CD4-positive, alpha-beta T cell treated with Interleukin-6 at 100 ng/mL for 8 hours (primary cell): ENCODE data around the gene CREG2.

Experiments used
- DNase-seq: peaks from one replicate; pipeline ENCODE4 v3.0.0-alpha.2; 2020; ENCODE audit warnings: mixed read lengths, low spot score

Gene CREG2, protein sequence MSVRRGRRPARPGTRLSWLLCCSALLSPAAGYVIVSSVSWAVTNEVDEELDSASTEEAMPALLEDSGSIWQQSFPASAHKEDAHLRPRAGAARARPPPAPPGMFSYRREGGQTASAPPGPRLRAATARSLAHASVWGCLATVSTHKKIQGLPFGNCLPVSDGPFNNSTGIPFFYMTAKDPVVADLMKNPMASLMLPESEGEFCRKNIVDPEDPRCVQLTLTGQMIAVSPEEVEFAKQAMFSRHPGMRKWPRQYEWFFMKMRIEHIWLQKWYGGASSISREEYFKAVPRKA

DNA sequence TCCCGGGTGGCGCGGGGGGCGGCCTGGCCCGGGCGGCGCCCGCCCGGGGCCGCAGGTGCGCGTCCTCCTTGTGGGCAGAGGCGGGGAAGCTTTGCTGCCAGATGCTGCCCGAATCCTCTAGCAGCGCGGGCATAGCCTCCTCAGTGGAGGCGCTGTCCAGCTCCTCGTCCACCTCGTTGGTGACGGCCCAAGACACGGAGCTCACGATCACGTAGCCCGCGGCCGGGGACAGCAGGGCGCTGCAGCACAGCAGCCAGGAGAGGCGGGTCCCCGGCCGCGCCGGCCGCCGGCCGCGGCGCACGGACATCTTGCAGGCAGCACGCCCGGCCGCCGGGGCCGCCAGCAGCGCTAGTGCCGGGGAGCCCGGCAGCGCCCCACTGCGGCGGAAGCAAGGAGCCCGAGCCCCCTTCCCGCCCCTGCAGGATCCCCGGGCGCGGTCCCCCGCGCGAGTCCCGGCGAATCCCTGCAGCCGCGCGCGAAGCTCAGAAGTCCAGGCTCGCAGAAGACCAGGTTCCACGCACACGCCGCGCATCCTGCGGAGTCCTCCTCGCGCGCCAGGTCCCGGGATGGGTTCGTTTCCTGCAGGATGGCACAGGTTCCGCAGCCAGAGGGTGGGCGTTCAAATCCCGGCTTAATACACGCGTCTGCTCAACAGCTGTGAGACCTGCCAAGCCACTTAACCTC is at the start of gene CREG2:
CREG2 (minus strand) TSS at position 353 of the 684 bp plus-strand sequence; CDS start at position 307, 46 bp downstream.
- peak; percentile 44 for DNase-seq

GRCh38 chr2:101435001-101435862 is 47.9 kb upstream of the CREG2 start:
- DNase-seq = no peak

DNA sequence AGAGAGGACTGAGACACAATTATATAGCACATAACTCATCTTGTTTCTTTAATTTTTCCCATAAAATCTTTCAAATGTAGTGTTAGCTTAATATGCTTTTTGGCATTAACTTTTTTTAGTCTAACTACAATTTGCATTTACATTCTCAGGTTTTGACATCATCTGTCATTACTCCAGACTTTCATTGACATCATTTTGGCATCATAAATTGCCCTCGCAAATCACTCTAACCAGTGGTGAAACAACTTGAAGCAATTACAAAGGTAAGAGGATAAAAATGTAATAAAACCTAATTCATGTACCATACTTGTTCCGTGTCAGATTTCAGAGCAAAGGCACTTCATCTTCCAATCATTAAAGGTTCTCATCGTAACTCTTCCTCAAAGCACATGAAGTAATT is 46.2 kb upstream of the CREG2 start:
- no peak for DNase-seq

GRCh38 chr2:101432411-101433181 is 45.3 kb upstream of the CREG2 start:
- no peak for DNase-seq

GRCh38 chr2:101431486-101431885 is 44.2 kb upstream of the CREG2 start:
- no peak for DNase-seq

DNA sequence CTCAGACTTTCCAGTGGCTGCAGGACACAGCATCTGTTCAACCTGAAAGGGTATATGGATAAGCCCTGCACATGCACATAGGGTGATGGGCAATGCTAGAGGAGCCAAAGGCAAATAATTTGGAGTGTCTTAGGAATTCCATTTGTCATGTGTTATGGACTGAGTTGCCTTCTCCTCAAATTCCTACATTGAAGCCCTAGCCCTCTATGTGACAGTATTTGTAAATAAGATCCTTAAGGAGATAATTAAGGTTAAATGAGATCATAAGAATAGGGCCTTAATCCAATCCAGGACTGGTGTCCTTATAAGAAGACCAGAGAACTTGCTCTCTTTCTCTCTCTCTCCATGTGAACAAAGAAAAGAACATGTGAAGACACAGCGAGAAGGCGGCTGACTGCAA is 42.9 kb upstream of the CREG2 start:
- no peak for DNase-seq

DNA sequence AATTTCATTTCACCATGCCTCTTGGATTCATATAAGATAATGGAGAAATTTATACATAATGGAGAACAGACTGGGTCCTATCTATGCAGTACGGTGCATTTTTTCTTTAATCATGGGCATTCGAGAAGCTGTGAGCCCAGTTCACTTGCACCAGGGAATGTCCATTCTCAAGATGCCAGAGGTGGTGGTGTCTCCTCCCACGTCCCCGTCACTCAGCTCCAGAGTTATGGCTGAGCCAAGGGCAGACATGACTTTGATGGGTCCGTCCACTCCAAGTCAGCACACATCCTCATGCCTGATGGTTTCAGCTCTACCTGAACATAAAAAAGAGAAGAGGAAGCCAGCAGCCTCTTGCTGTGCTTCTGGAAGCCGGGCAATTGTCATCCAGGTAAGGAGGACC is 42.1 kb upstream of the CREG2 start:
- DNase-seq = no peak

DNA sequence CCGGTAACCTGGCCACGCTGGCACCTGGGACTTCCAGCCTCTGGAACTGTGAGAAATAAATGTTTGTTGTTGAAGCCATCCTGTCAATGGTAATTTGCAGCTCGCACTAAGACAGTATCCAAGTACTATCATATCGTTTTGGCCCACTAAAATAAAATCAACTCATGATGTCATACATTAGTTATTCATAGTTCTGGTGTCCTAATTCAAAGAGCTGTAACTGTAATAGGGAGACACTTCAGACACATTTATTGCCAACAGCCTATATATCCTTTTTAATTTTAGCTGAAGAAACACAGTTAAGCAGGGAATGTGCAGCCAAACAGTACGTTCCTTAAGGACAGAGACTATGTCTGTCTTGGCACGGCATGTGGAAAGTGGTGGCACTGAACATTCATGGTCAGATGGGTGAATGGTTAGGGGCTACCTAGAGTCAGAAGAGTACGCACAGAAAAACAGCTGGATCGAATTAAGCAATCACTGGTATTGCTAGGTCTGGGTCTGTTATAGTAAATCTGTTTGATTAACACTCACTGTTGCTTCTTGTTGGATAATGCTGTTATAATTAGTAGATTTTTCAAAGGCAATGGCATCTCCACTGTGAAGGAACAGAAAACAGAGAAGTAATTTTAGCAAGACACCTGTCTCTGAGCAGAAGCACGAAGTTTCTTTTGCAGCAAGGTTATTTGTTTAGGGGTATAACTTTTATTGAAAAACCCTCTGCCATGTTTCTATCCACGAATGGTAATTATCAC is 41.3 kb upstream of the CREG2 start:
- DNase-seq = no peak

DNA sequence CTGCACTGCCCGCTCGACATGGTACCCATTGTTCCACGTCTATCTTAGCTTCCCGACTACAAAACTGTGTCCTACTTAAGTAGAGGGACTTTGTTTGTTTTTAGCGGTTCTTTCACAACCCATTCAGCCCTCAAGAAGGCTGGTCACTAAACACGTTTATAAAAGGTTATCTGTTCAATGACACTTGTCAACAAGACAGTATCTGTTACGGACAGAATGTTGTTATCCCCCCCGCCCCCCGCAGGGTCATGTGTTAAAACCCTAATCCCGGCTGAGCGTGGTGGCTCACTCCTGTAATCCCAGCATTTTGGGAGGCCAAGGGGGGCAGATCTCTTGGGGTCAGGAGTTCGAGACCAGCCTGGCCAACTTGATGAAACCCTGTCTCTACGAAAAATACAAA is 40.4 kb upstream of the CREG2 start:
- no peak for DNase-seq

GRCh38 chr2:101427240-101427639 is 39.9 kb upstream of the CREG2 start:
- no peak for DNase-seq

DNA sequence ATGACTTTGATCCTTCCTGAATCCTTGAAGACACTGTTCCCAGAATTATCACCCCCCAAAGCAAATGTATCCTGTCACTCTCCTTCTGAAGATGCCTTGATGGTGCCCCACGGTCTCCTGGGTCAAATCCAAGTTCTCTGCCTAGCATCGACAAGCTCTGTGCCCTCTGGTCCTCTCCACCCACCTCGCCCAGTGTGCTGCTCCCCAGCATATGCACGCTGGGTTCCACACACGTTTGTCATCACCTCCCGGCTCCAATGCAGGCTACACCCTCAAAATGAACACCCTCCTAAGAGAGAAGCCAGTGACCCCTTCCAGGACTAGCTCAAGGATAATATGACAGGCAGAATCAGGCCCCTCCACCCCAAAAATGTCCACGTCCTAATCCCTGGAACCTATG is 39.5 kb upstream of the CREG2 start:
- no peak for DNase-seq

- DNase-seq = no peak
Measured at GRCh38 chr2:101420623-101421022, 33.3 kb upstream of the CREG2 start.

DNA sequence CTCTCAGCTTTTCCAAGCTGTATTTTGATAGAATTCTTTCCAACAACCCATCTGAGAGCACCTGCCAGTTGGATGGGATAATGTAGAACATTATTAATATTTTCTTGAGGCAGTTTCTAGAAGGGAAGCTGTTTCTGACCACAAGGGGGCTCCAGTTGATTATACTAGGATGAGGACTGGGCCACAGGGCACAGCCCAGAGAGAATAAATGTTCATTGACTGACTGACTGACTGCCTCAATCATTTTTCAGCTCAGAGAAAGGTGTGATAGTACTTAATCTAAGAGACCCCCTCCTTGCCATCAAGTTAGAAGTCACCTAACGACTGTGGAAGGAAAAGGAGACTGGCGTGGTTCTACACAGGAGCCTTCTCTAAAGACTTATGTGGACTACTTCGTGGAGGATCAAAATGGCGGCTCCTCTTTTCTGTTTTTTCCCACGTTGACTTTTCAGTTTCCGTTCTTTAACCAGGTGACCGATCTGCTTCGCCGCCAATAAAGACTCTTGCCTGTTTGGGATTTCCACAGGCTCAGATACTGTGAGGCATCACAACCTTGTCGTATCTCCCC is 31.9 kb upstream of the CREG2 start:
- DNase-seq = peak; percentile 67

DNA sequence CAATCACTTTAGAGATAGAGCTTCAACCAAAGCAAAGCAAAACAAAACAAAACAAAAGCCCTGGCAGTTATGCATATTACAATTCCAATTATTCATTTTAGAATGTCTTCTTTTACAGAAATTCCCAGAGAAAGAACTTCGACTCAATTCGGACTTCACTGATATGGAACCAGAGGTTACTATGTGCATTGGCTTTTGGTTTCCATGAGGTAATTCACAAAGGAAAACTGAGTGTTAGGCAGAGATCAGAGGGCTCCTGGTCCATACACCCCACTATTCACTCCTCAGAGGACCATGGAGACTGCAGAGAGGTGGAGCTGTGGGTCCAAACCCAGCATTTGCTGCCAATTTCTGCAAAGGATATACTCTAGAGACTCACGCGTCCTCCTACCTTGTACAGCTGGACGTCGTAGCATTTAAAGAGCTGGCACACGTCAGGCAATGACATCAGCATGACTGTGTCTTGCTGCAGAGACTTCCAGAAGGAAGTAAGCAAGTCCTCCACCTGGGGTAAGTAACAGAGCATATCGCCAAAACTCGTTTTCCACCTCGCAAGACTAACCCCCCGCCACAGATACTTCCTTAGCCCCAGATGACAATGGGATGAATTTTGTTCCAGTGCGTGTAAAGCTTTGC is 31.3 kb upstream of the CREG2 start:
- no peak for DNase-seq

- no peak for DNase-seq
Measured at GRCh38 chr2:101416609-101417008, 29.3 kb upstream of the CREG2 start.

GRCh38 chr2:101415884-101416283 is 28.6 kb upstream of the CREG2 start:
- no peak for DNase-seq

DNA sequence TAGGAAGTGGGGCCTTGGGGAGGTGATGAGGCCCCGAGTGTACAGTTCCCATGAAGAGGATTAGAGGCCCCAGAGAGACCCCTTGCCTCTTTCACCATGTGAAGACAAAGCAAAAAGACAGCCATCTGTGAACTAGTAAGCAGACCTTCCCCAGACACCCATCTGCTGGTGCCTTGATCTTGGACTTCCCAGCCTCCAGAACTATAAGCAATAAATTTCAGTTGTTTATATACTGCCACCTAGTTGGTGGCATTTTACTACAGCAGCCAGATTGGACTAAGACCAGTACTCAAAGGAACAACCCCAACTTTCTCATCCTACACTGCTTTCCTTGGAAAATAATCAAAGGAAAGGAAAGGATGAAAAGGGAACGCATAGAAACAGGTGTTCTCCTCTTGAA is 27.9 kb upstream of the CREG2 start:
- no peak for DNase-seq

- DNase-seq = no peak
Measured at GRCh38 chr2:101412092-101412694, 24.9 kb upstream of the CREG2 start.

DNA sequence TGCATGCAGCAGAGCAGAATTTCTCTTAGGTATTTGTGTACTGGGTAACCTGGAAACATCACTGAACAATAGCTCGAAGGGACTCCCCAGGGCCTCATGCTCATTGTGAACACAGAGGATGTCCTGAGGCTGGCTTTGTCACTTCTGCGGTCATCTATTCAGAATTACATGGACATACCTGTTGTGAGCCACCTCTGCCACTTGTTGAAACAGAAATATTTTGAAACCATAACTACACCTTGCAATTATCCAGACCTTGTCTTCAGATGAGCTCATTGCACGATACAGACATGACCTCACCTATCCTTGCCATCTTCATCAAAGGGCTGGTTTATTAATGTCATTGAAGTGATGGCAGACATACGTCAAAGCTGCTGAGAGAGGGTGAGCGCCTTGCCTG is 23.4 kb upstream of the CREG2 start:
- no peak for DNase-seq

DNA sequence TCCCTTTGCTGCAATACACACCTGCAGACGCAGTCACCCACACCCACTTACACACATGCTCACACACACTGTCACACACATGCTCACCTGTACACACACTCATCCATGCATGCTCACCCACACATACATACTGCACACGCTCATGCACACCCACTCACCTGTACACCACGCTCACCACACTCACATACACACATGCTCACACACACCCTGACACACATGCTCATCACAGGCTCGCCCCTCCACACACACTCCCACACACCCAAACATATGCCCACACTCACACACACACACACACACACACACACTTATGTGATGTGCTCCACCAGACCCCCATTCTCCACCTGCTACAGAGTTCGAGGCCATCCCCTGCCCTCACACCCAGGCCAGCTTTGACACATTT is 22.8 kb upstream of the CREG2 start:
- DNase-seq = no peak
